Measurements from ENCODE around the gene DUSP28. TPM values are rescaled to one million over a fixed set of nuclear protein-coding genes. Genes with fewer than 3 reads are reported as not detected.

Gene DUSP28
- total RNA-seq, 4 donors from 2014 or later, result 6.3 to 10.4 (median 8.3) TPM

DNA sequence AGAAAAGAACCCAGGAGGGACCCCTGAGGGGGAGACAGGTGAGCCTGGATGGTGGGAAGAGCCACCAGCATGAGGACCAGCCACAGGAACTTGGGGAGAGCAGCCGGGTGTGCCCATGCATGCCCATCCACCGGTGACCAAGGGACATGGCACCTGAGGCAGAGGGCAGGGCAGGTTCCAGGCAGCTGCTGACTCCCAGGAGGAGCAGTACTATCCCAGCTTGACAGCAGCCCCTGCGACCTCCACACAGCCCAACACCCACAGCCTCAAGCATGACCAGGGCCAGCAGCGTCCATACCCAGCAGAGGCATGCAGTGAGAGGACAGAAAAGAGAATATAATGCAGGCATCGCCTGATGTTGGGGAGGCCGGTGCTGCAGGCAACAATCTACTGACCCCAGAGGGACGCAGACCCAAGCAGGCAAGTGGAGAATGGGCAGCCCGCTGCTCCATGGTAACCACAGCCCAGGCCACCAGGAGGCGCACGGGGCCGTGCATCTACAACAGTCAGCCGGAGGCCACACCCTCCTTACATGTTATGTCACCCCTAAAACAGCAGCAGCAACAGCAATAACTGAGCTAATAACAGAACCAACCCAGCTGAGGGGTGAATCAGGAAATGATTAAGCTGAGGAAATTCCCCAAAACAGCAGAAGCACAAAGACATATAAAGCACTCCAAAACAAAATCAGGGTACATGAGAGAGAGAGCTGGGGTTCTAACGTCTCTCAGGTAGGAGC is 46.4 kb upstream of the DUSP28 start:
- no peak overlapping the region for H3K27ac ChIP-seq
- H3K36me3 ChIP-seq, result peaks cover 17% of the 10 kb centered on the region
- TF ChIP-seq, protein P1, sequence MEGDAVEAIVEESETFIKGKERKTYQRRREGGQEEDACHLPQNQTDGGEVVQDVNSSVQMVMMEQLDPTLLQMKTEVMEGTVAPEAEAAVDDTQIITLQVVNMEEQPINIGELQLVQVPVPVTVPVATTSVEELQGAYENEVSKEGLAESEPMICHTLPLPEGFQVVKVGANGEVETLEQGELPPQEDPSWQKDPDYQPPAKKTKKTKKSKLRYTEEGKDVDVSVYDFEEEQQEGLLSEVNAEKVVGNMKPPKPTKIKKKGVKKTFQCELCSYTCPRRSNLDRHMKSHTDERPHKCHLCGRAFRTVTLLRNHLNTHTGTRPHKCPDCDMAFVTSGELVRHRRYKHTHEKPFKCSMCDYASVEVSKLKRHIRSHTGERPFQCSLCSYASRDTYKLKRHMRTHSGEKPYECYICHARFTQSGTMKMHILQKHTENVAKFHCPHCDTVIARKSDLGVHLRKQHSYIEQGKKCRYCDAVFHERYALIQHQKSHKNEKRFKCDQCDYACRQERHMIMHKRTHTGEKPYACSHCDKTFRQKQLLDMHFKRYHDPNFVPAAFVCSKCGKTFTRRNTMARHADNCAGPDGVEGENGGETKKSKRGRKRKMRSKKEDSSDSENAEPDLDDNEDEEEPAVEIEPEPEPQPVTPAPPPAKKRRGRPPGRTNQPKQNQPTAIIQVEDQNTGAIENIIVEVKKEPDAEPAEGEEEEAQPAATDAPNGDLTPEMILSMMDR (IDR thresholded peaks at IDR 0.05), result peak; percentile 65 to 81
- TF ChIP-seq POLR2AphosphoS5 (IDR thresholded peaks at IDR 0.05), result no peak
- no peak overlapping the region for H3K4me3 ChIP-seq
- peak; percentile 81 to 88 for DNase-seq (ENCODE audit: low spot score in 2 of 2)
- WGBS, result 36% methylated on average over 8 of the region's 13 CpGs
- H3K27me3 ChIP-seq, result no peaks in the 10 kb centered on the region
- H3K9me3 ChIP-seq, result no peaks in the 10 kb centered on the region
- H3K4me1 ChIP-seq, result peaks cover 12% of the 10 kb centered on the region

DNA sequence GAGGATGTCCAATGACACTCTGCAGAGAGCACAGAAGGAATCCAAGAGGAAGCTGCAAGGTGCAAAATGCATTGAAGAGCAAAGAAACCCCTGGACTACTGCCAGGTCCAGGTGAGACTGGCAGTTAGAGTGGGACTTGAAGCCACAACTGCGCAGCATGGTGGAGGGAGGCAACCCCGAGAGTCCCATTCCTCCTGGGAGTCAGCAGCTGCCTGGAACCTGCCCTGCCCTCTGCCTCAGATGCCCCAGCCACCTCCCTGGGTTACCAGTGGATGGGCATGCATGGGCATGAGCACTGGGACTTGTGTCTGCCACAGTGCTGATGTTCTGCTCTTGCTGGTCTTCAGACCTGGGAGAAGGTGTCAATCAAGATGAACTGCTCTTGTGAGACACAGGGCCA is 45.5 kb upstream of the DUSP28 start:
- peaks cover 16% of the 10 kb centered on the region for H3K4me1 ChIP-seq
- no peaks in the 10 kb centered on the region for H3K27me3 ChIP-seq
- H3K9me3 ChIP-seq, result no peaks in the 10 kb centered on the region
- WGBS, result no CpG with 5 or more reads among the region's 2 CpGs
- H3K27ac ChIP-seq, result no peak overlapping the region
- peak in 1 of 2 donors; percentile 44 for DNase-seq (ENCODE audit: low spot score in 2 of 2)
- peaks cover 12% of the 10 kb centered on the region for H3K36me3 ChIP-seq
- no peak for TF ChIP-seq POLR2A (IDR thresholded peaks at IDR 0.05)
- TF ChIP-seq, protein P1 (IDR thresholded peaks at IDR 0.05), result no peak
- no peak for TF ChIP-seq POLR2AphosphoS5 (IDR thresholded peaks at IDR 0.05)
- TF ChIP-seq EP300 (IDR thresholded peaks at IDR 0.05), result no peak
- no peak overlapping the region for H3K4me3 ChIP-seq

DNA sequence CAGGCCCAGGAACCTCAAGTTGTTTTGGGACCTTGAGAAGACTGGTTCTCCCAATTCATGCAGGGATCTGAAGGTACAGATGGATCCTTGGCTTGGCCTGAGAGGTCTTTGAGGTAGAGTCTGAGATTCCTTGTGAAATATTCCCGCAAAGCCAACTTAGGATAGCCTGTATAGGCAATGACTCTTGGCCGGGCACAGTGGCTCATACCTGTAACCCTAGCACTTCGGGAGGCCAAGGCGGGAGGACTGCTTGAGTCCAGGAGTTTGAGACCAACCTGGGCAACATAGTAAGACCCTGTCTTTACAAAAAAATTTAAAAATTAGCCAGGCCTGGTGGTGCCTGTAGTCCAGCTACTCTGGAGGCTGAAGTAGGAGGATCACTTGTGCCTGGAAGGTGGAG is 42.8 kb upstream of the DUSP28 start:
- peak in 1 of 2 donors; percentile 72 for DNase-seq (ENCODE audit: low spot score in 2 of 2)
- H3K4me1 ChIP-seq, result peaks cover 25% of the 10 kb centered on the region
- no peaks in the 10 kb centered on the region for H3K9me3 ChIP-seq
- H3K27me3 ChIP-seq, result no peaks in the 10 kb centered on the region
- no peak overlapping the region for H3K27ac ChIP-seq
- peaks cover 5% of the 10 kb centered on the region for H3K36me3 ChIP-seq
- no peak for TF ChIP-seq POLR2A (IDR thresholded peaks at IDR 0.05)
- TF ChIP-seq EP300 (IDR thresholded peaks at IDR 0.05), result no peak
- no peak for TF ChIP-seq POLR2AphosphoS5 (IDR thresholded peaks at IDR 0.05)
- TF ChIP-seq, protein P1 (IDR thresholded peaks at IDR 0.05), result no peak
- WGBS, result 98% methylated on average over 4 of the region's 4 CpGs
- no peak overlapping the region for H3K4me3 ChIP-seq

DNA sequence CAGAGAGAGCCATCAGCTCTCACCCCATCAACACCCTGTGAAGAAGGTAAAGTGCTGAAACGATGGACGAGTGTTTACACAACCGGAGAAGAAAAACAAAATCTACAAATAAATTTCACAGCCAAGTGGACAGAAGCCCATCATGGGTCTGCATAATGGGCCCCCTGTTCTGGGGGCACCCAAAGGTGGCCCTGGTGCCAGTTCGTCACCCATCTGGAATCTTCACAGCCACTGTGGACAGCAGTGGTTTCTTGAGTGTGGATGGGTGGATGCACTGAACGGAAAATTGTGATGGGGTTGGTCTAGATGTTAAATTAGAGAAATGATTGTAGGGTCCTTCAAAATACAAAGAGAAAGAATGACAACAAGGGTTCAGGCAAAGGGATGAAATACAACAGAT is 41.2 kb upstream of the DUSP28 start:
- H3K4me1 ChIP-seq, result peaks cover 24% of the 10 kb centered on the region
- H3K9me3 ChIP-seq, result no peaks in the 10 kb centered on the region
- H3K36me3 ChIP-seq, result peaks cover 18% of the 10 kb centered on the region
- H3K27ac ChIP-seq, result no peak overlapping the region
- TF ChIP-seq, protein P1 (IDR thresholded peaks at IDR 0.05), result no peak
- TF ChIP-seq POLR2AphosphoS5 (IDR thresholded peaks at IDR 0.05), result no peak
- TF ChIP-seq POLR2A (IDR thresholded peaks at IDR 0.05), result no peak
- no peak for TF ChIP-seq EP300 (IDR thresholded peaks at IDR 0.05)
- 93% methylated on average over 5 of the region's 5 CpGs for WGBS
- DNase-seq (ENCODE audit: low spot score in 2 of 2), result peak in 1 of 2 donors; percentile 29
- no peak overlapping the region for H3K4me3 ChIP-seq
- H3K27me3 ChIP-seq, result no peaks in the 10 kb centered on the region

DNA sequence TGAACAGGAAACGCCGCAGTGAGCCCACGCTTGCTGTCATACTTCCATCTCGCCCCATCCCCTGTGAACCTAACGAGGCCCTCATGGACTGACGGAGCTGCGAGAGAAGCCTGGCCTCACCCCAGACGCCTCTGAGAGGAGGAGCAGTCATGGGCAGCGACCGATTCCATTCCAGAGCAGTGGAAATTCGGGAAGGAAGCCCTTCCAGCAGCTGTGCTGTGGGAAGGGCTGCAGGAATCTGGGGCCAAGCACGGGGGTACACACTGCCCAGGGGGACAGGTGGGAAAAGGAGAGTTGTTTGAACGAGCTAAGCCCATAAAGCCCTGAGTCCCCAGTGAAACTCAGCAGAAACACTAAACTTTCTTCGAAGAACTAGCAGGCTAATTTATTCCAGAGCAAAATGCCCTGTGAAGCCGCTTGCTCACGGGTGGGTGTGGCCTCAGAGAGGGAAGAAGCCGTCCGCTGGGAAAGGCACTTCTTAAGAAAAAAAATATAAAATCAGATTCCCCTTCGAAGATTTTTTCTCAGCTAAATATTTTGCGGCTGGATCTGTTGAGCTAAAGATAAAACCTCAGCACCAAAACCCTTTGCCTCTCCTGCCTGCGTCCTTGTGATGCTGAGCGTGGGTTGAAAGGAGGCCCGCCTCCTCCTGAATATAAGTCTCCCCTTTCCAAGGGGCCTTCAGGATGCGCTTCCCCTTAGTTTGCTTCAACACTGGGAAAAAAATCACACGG is 40.6 kb upstream of the DUSP28 start:
- 25% methylated on average over 25 of the region's 25 CpGs for WGBS
- DNase-seq (ENCODE audit: low spot score in 2 of 2), result peak in 1 of 2 donors; percentile 59
- peaks cover 19% of the 10 kb centered on the region for H3K36me3 ChIP-seq
- H3K27me3 ChIP-seq, result no peaks in the 10 kb centered on the region
- no peaks in the 10 kb centered on the region for H3K9me3 ChIP-seq
- H3K4me3 ChIP-seq, result peak overlapping the region; percentile 15
- no peak overlapping the region for H3K27ac ChIP-seq
- H3K4me1 ChIP-seq, result peaks cover 18% of the 10 kb centered on the region
- TF ChIP-seq EP300 (IDR thresholded peaks at IDR 0.05) (no peak), POLR2A (IDR thresholded peaks at IDR 0.05) (no peak), POLR2AphosphoS5 (IDR thresholded peaks at IDR 0.05) (no peak)
- TF ChIP-seq, protein P1 (IDR thresholded peaks at IDR 0.05), result no peak
